ENCODE results near the gene L1CAM.

The L1CAM gene

DNA sequence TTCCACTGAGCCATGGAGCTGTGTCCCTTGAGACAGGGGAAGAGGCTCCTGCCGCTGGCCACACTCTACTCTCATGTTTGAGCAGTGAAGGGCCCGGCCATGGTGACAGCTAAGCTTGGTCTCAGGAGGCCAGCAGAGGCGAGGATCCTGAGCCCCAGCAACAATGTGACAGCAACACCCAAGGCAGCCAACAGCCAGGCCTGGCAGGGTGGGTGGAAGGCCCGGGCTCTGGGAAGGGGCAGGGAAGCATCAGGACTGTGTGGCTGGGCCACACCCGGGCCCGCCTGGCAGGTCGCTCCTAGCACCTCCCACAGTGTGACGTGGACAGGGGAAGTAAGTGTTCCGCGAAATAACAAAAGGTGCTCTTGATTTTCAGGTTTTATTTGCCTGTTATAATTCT lies 24.8 kb downstream of the L1CAM start:
- H3K14ac ChIP-seq (ENCODE audit: low read length in 2 of 2), result no peak overlapping the region
- no peak overlapping the region for H2AK5ac ChIP-seq (ENCODE audit: low read length, severe bottlenecking)
- H3K79me1 ChIP-seq (replicated peaks; ENCODE audit: low read length, poor library complexity, severe bottlenecking), result no peaks in the 10 kb centered on the region
- H2BK12ac ChIP-seq (ENCODE audit: low read length in 2 of 2), result no peak overlapping the region
- H3K9me3 ChIP-seq (ENCODE audit: control insufficient read depth, low read length), result peaks cover 13% of the 10 kb centered on the region
- H3K4me2 ChIP-seq (ENCODE audit: low read length, poor library complexity, severe bottlenecking), result no peak overlapping the region
- 82% methylated on average over 4 of the region's 10 CpGs for WGBS
- H2BK120ac ChIP-seq (ENCODE audit: low read depth, low read length), result no peak overlapping the region
- no peak overlapping the region for H3K23ac ChIP-seq (ENCODE audit: low read length in 2 of 2)
- H3K4ac ChIP-seq (ENCODE audit: low read depth in 1 of 2, low read length in 2 of 2), result no peak overlapping the region
- peaks cover 0 to 47% of the 10 kb centered on the region in 2 experiments for H3K36me3 ChIP-seq (ENCODE audit: control insufficient read depth in 1 of 2, insufficient read depth in 2 of 2, low read depth in 1 of 2, low read length in 2 of 2)
- no peaks in the 10 kb centered on the region for H3K4me1 ChIP-seq (ENCODE audit: control insufficient read depth, insufficient read depth, low read depth, low read length)
- H4K8ac ChIP-seq (ENCODE audit: low read length), result no peak overlapping the region
- no peak overlapping the region for H3K27ac ChIP-seq (ENCODE audit: low read length, poor library complexity, severe bottlenecking)
- no peak overlapping the region for H2BK5ac ChIP-seq (ENCODE audit: low read depth, low read length, poor library complexity, severe bottlenecking)
- no peak overlapping the region for H3K9ac ChIP-seq (ENCODE audit: low read length)
- peaks cover 6 to 82% of the 10 kb centered on the region in 2 experiments for H3K27me3 ChIP-seq (ENCODE audit: control insufficient read depth in 1 of 2, insufficient read depth in 1 of 2, low read length in 2 of 2)
- no peak overlapping the region for H4K91ac ChIP-seq (ENCODE audit: low read length)
- no peak overlapping the region for H3K4me3 ChIP-seq (ENCODE audit: insufficient read depth in 1 of 2, low read depth in 1 of 2, low read length in 2 of 2)
- no peak overlapping the region for H2BK15ac ChIP-seq (ENCODE audit: low read depth, poor library complexity, severe bottlenecking)
- no peak overlapping the region for H2AFZ ChIP-seq (ENCODE audit: low read depth, low read length)
- H3K18ac ChIP-seq (ENCODE audit: low read depth in 1 of 2, low read length in 2 of 2), result no peak overlapping the region
- DNase-seq, result no peak

GRCh38 chrX:153857348-153857903 lies 28.5 kb downstream of the L1CAM start:
- Histone ChIP-seq H3K79me1 (replicated peaks; ENCODE audit: low read length, poor library complexity, severe bottlenecking) (no peaks in the 10 kb centered on the region), H3K4me1 (ENCODE audit: control insufficient read depth, insufficient read depth, low read depth, low read length) (no peaks in the 10 kb centered on the region), H3K27ac (ENCODE audit: low read length, poor library complexity, severe bottlenecking) (no peak overlapping the region), H2AK5ac (ENCODE audit: low read length, severe bottlenecking) (no peak overlapping the region), H3K4ac (ENCODE audit: low read depth in 1 of 2, low read length in 2 of 2) (no peak overlapping the region), H3K14ac (ENCODE audit: low read length in 2 of 2) (no peak overlapping the region), H3K36me3 (ENCODE audit: control insufficient read depth in 1 of 2, insufficient read depth in 2 of 2, low read depth in 1 of 2, low read length in 2 of 2) (peaks cover 0 to 13% of the 10 kb centered on the region in 2 experiments), H3K9me3 (ENCODE audit: control insufficient read depth, low read length) (peaks cover 19% of the 10 kb centered on the region), H4K91ac (ENCODE audit: low read length) (no peak overlapping the region), H3K9ac (ENCODE audit: low read length) (no peak overlapping the region), H4K8ac (ENCODE audit: low read length) (no peak overlapping the region), H2AFZ (ENCODE audit: low read depth, low read length) (no peak overlapping the region), H3K18ac (ENCODE audit: low read depth in 1 of 2, low read length in 2 of 2) (no peak overlapping the region), H3K4me2 (ENCODE audit: low read length, poor library complexity, severe bottlenecking) (no peak overlapping the region), H2BK12ac (ENCODE audit: low read length in 2 of 2) (no peak overlapping the region), H2BK15ac (ENCODE audit: low read depth, poor library complexity, severe bottlenecking) (no peak overlapping the region), H3K4me3 (ENCODE audit: insufficient read depth in 1 of 2, low read depth in 1 of 2, low read length in 2 of 2) (no peak overlapping the region), H3K23ac (ENCODE audit: low read length in 2 of 2) (no peak overlapping the region), H2BK5ac (ENCODE audit: low read depth, low read length, poor library complexity, severe bottlenecking) (no peak overlapping the region), H2BK120ac (ENCODE audit: low read depth, low read length) (no peak overlapping the region), H3K27me3 (ENCODE audit: control insufficient read depth in 1 of 2, insufficient read depth in 1 of 2, low read length in 2 of 2) (peaks cover 13 to 83% of the 10 kb centered on the region in 2 experiments)
- DNase-seq, result no peak
- WGBS, result 82% methylated on average over 2 of the region's 2 CpGs

GRCh38 chrX:153854702-153855101 lies 31.3 kb downstream of the L1CAM start:
- H2BK5ac ChIP-seq (ENCODE audit: low read depth, low read length, poor library complexity, severe bottlenecking), result no peak overlapping the region
- no peak overlapping the region for H3K4me3 ChIP-seq (ENCODE audit: insufficient read depth in 1 of 2, low read depth in 1 of 2, low read length in 2 of 2)
- no peak overlapping the region for H3K27ac ChIP-seq (ENCODE audit: low read length, poor library complexity, severe bottlenecking)
- H3K9ac ChIP-seq (ENCODE audit: low read length), result no peak overlapping the region
- no peak overlapping the region for H4K91ac ChIP-seq (ENCODE audit: low read length)
- peaks cover 19% of the 10 kb centered on the region for H3K9me3 ChIP-seq (ENCODE audit: control insufficient read depth, low read length)
- WGBS, result 82% methylated on average over 9 of the region's 9 CpGs
- H3K18ac ChIP-seq (ENCODE audit: low read depth in 1 of 2, low read length in 2 of 2), result no peak overlapping the region
- no peaks in the 10 kb centered on the region for H3K36me3 ChIP-seq (ENCODE audit: control insufficient read depth in 1 of 2, insufficient read depth in 2 of 2, low read depth in 1 of 2, low read length in 2 of 2)
- no peak overlapping the region for H4K8ac ChIP-seq (ENCODE audit: low read length)
- peaks cover 18 to 83% of the 10 kb centered on the region in 2 experiments for H3K27me3 ChIP-seq (ENCODE audit: control insufficient read depth in 1 of 2, insufficient read depth in 1 of 2, low read length in 2 of 2)
- no peak overlapping the region for H3K23ac ChIP-seq (ENCODE audit: low read length in 2 of 2)
- no peak overlapping the region for H3K14ac ChIP-seq (ENCODE audit: low read length in 2 of 2)
- DNase-seq, result no peak
- no peak overlapping the region for H2AFZ ChIP-seq (ENCODE audit: low read depth, low read length)
- no peaks in the 10 kb centered on the region for H3K4me1 ChIP-seq (ENCODE audit: control insufficient read depth, insufficient read depth, low read depth, low read length)
- H2BK120ac ChIP-seq (ENCODE audit: low read depth, low read length), result no peak overlapping the region
- H3K4me2 ChIP-seq (ENCODE audit: low read length, poor library complexity, severe bottlenecking), result no peak overlapping the region
- H3K4ac ChIP-seq (ENCODE audit: low read depth in 1 of 2, low read length in 2 of 2), result no peak overlapping the region
- no peaks in the 10 kb centered on the region for H3K79me1 ChIP-seq (replicated peaks; ENCODE audit: low read length, poor library complexity, severe bottlenecking)
- no peak overlapping the region for H2AK5ac ChIP-seq (ENCODE audit: low read length, severe bottlenecking)
- H2BK15ac ChIP-seq (ENCODE audit: low read depth, poor library complexity, severe bottlenecking), result no peak overlapping the region
- H2BK12ac ChIP-seq (ENCODE audit: low read length in 2 of 2), result no peak overlapping the region

GRCh38 chrX:153853902-153854267 lies 32.1 kb downstream of the L1CAM start:
- Histone ChIP-seq H3K79me1 (replicated peaks; ENCODE audit: low read length, poor library complexity, severe bottlenecking) (no peaks in the 10 kb centered on the region), H2BK5ac (ENCODE audit: low read depth, low read length, poor library complexity, severe bottlenecking) (no peak overlapping the region), H3K14ac (ENCODE audit: low read length in 2 of 2) (no peak overlapping the region), H3K18ac (ENCODE audit: low read depth in 1 of 2, low read length in 2 of 2) (no peak overlapping the region), H2AK5ac (ENCODE audit: low read length, severe bottlenecking) (no peak overlapping the region), H2AFZ (ENCODE audit: low read depth, low read length) (no peak overlapping the region), H3K9ac (ENCODE audit: low read length) (no peak overlapping the region), H3K4me3 (ENCODE audit: insufficient read depth in 1 of 2, low read depth in 1 of 2, low read length in 2 of 2) (no peak overlapping the region), H3K4ac (ENCODE audit: low read depth in 1 of 2, low read length in 2 of 2) (no peak overlapping the region), H3K27me3 (ENCODE audit: control insufficient read depth in 1 of 2, insufficient read depth in 1 of 2, low read length in 2 of 2) (peaks cover 18 to 86% of the 10 kb centered on the region in 2 experiments), H2BK12ac (ENCODE audit: low read length in 2 of 2) (no peak overlapping the region), H3K9me3 (ENCODE audit: control insufficient read depth, low read length) (peaks cover 19% of the 10 kb centered on the region), H3K4me1 (ENCODE audit: control insufficient read depth, insufficient read depth, low read depth, low read length) (no peaks in the 10 kb centered on the region), H2BK120ac (ENCODE audit: low read depth, low read length) (no peak overlapping the region), H3K4me2 (ENCODE audit: low read length, poor library complexity, severe bottlenecking) (no peak overlapping the region), H4K8ac (ENCODE audit: low read length) (no peak overlapping the region), H3K27ac (ENCODE audit: low read length, poor library complexity, severe bottlenecking) (no peak overlapping the region), H4K91ac (ENCODE audit: low read length) (no peak overlapping the region), H3K36me3 (ENCODE audit: control insufficient read depth in 1 of 2, insufficient read depth in 2 of 2, low read depth in 1 of 2, low read length in 2 of 2) (no peaks in the 10 kb centered on the region), H3K23ac (ENCODE audit: low read length in 2 of 2) (no peak overlapping the region), H2BK15ac (ENCODE audit: low read depth, poor library complexity, severe bottlenecking) (no peak overlapping the region)
- no peak for DNase-seq
- whole genome bisulfite sequencing, result 87% methylated on average over 3 of the region's 3 CpGs
